ENCODE results near the gene MFAP3.
"Not testable (repeated sequence)": the region's sequence is repeated elsewhere in the genome, so short reads cannot be mapped to it uniquely, and the experiment has no call there.

Gene MFAP3

DNA sequence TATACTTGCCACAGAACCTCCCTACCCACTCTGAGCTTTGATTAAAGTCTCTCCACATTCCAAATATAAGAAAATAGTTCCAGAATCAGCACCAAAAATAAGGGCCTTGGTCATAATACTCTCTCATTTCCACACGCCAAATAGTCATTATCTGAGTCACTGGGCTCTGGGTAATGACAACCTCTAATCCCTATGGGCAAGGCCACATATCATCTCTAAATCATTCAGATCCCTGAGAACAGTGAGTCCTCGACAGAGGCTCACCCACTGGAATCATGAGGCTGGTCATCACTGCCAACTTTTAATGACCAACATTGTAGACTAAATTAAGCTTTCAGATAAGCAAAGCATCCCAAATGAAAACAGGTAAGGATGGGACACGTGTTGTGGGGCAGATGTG lies 28.1 kb upstream of the MFAP3 start:
- Histone ChIP-seq H4K20me1 (no peaks in the 10 kb centered on the region), H3K27me3 (no peaks in the 10 kb centered on the region), H3K4me2 (no peak overlapping the region), H3K36me3 (peaks cover 13 to 70% (median 22%) of the 10 kb centered on the region in 11 experiments; a peak in 18 of 22 replicates), H3K4me1 (no peaks in the 10 kb centered on the region), H3K4me3 (no peak overlapping the region), H3K9me3 (replicated peaks in 1 of 11) (peaks cover 10 to 18% (median 15%) of the 10 kb centered on the region in 11 experiments; a peak in 21 of 22 replicates), H3K27ac (no peak overlapping the region), H3K9ac (no peak overlapping the region)
- no peak for TF ChIP-seq Cebpa-rat (IDR thresholded peaks at IDR 0.05)

DNA sequence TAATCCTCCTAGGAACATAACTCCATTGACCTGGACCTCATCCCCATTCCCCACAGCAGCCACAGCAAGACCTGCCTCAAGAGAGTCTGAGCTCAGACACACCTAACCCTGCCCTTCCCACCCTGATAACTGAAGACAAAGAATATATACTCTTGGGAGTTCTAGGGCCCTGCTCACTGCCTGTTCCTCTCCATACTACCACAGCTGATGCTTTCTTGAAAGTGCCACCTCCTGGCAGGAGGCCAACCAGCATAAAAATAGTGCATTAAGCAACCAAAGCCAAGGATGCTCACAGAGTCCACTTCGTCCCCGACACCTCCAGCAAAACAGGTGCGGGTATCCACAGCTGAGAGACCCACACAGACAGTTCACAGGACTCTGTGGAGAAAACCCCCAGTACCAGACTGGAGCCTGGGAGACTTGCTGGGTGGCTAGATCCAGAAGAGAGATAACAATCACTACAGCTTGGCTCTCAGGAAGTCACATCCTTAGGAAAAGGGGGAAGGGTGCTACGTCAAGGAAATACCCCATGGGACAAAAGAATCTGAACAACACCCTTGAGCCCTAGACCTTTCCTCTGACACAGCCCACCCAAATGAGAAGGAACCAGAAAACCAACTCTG lies 23.6 kb upstream of the MFAP3 start:
- H4K20me1 ChIP-seq, result no peaks in the 10 kb centered on the region
- no peak overlapping the region for H3K4me3 ChIP-seq
- no peaks in the 10 kb centered on the region for H3K27me3 ChIP-seq
- H3K4me1 ChIP-seq, result no peaks in the 10 kb centered on the region
- no peak overlapping the region for H3K9ac ChIP-seq
- no peak for TF ChIP-seq Cebpa-rat (IDR thresholded peaks at IDR 0.05)
- peaks cover 15 to 29% (median 20%) of the 10 kb centered on the region in 11 experiments; a peak in 21 of 22 replicates for H3K9me3 ChIP-seq (replicated peaks in 1 of 11)
- H3K36me3 ChIP-seq, result peaks cover 13 to 86% (median 39%) of the 10 kb centered on the region in 11 experiments; a peak in 19 of 22 replicates
- H3K27ac ChIP-seq, result no peak overlapping the region
- H3K4me2 ChIP-seq, result no peak overlapping the region

DNA sequence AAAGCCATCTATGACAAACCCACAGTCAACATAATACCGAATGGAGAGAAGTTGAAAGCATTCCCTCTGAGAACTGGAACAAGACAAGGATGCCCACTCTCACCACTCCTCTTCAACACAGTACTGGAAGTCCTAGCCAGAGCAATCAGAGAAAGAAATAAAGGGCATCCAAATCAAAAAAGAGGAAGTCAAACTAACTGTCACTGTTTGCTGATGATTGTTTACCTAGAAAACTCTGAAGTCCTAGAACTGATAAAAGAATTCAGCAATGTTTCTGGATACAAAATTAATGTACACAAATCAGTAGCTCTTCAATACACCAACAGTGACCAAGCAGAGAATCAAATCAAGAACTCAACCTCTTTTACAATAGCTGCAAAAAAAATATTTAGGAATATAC lies 19.8 kb upstream of the MFAP3 start:
- H3K4me2 ChIP-seq, H3K27ac ChIP-seq, H3K9ac ChIP-seq, H3K4me1 ChIP-seq, H4K20me1 ChIP-seq, H3K4me3 ChIP-seq, H3K27me3 ChIP-seq: not testable (repeated sequence)
- Histone ChIP-seq H3K9me3 (replicated peaks in 1 of 11) (peaks cover 15 to 33% (median 24%) of the 10 kb centered on the region in 11 experiments; a peak in 21 of 22 replicates), H3K36me3 (peaks cover 13 to 82% (median 37%) of the 10 kb centered on the region in 11 experiments; a peak in 20 of 22 replicates)

DNA sequence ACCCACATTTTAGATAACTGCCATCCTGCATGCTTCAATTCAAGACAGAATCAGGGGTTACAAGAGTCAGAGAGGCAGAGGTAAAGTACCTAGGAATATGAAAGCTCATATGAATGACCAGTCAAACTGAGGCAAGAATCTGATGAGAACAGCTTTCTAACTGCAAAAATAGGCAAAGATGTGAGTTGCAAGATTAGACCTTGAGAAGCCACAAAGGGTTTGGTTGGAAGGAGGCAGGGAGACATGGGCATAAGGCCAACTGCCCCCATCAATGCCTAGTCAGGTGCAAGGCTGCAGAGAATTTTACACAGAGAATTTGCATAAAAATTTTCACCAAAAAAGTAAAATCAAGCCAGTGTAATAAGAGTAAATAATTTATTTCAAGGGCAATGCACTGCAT lies 12.8 kb upstream of the MFAP3 start:
- H3K4me2 ChIP-seq, result no peak overlapping the region
- no peak overlapping the region for H3K4me3 ChIP-seq

GRCh38 chr5:154031937-154032489 lies 6.8 kb upstream of the MFAP3 start:
- no peaks in the 10 kb centered on the region for H3K27me3 ChIP-seq
- peak overlapping the region in 6 of 11 experiments; percentile 1 to 28 (median 11); a peak in 5 of 22 replicates for H3K4me2 ChIP-seq
- no peaks in the 10 kb centered on the region for H3K9me3 ChIP-seq (replicated peaks in 1 of 11)
- TF ChIP-seq Cebpa-rat (IDR thresholded peaks at IDR 0.05), result no peak
- H3K4me3 ChIP-seq, result no peak overlapping the region
- H3K4me1 ChIP-seq, result peaks cover 0 to 11% (median 4%) of the 10 kb centered on the region in 10 experiments; a peak in 6 of 20 replicates
- H3K27ac ChIP-seq, result no peak overlapping the region
- no peak overlapping the region for H3K9ac ChIP-seq
- no peaks in the 10 kb centered on the region for H4K20me1 ChIP-seq
- peaks cover 3 to 59% (median 18%) of the 10 kb centered on the region in 11 experiments; a peak in 20 of 22 replicates for H3K36me3 ChIP-seq

More for the DNA sequence above, 12.8 kb upstream of the MFAP3 start:
- H3K9ac ChIP-seq, result no peak overlapping the region
- peaks cover 0 to 5% (median 0%) of the 10 kb centered on the region in 11 experiments; a peak in 3 of 22 replicates for H3K9me3 ChIP-seq (replicated peaks in 1 of 11)
- H3K36me3 ChIP-seq, result peaks cover 13 to 86% (median 40%) of the 10 kb centered on the region in 11 experiments
- H4K20me1 ChIP-seq, result no peaks in the 10 kb centered on the region
- no peaks in the 10 kb centered on the region for H3K27me3 ChIP-seq
- no peaks in the 10 kb centered on the region for H3K4me1 ChIP-seq
- no peak for TF ChIP-seq Cebpa-rat (IDR thresholded peaks at IDR 0.05)
- H3K27ac ChIP-seq, result no peak overlapping the region

DNA sequence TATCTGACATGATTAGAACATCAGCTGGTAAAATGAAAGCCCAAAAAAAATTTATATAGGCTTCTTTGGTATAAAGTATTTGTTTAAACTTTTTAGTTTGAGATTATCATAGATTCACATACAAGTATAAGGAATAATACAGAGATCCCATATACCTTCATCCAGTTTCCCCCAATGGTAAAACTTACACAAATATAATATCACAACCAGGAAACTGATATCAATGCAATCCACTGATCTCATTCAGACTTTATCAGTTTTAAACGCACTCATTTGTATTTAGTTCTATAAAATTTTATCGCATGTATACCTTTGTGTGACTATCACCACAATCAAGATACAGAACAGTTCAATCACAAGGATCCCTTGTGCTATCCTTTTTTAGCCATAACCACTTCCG lies 3.8 kb upstream of the MFAP3 start:
- H3K4me3 ChIP-seq, result no peak overlapping the region
- H3K4me2 ChIP-seq, result no peak overlapping the region
- no peaks in the 10 kb centered on the region for H3K27me3 ChIP-seq

DNA sequence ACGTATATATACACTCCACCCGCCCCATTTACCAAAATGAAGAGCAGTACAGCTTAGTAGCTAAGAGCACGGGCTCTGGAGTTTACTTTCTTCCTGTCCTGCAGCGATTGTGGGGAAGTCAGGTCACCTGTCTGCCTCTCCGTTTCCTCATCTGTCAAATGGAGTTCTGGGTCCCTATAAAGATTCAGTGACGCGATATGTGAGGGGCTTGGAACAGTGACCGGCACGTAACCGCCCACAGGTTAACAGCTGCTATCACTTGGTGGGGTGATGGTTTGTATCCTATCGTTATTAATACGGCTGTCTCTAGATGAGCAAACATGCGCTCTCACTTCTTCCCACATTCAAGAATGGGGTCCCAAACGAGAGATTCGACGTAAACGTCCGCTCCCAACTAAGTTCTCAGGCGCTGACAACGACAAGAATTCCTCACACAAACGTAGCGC lies 483 bp upstream of the MFAP3 start:
- Histone ChIP-seq H3K4me3 (peak overlapping the region; percentile 65 to 93 (median 80)), H3K9me3 (replicated peaks in 1 of 11) (no peaks in the 10 kb centered on the region), H3K9ac (peak overlapping the region; percentile 63 to 88 (median 80)), H3K4me2 (peak overlapping the region; percentile 79 to 97 (median 88)), H3K27me3 (no peaks in the 10 kb centered on the region), H3K4me1 (peaks cover 18 to 53% (median 34%) of the 10 kb centered on the region in 10 experiments), H4K20me1 (peaks cover 0 to 4% (median 0%) of the 10 kb centered on the region in 11 experiments; a peak in 3 of 22 replicates), H3K27ac (peak overlapping the region; percentile 60 to 85 (median 77)), H3K36me3 (peaks cover 0 to 8% (median 5%) of the 10 kb centered on the region in 11 experiments; a peak in 6 of 22 replicates)
- TF ChIP-seq Cebpa-rat (IDR thresholded peaks at IDR 0.05), result no peak

More for the DNA sequence above, 3.8 kb upstream of the MFAP3 start:
- H3K9me3 ChIP-seq (replicated peaks in 1 of 11), result no peaks in the 10 kb centered on the region
- H3K36me3 ChIP-seq, result peaks cover 0 to 32% (median 6%) of the 10 kb centered on the region in 11 experiments; a peak in 9 of 22 replicates
- H3K27ac ChIP-seq, result no peak overlapping the region
- no peak for TF ChIP-seq Cebpa-rat (IDR thresholded peaks at IDR 0.05)
- H3K9ac ChIP-seq, result no peak overlapping the region
- no peaks in the 10 kb centered on the region for H4K20me1 ChIP-seq
- peaks cover 12 to 29% (median 20%) of the 10 kb centered on the region in 10 experiments for H3K4me1 ChIP-seq

GRCh38 chr5:154039458-154039829 lies 677 bp downstream of the MFAP3 start:
- H3K27ac ChIP-seq, result peak overlapping the region in 7 of 11 experiments; percentile 76 to 85 (median 83); a peak in 13 of 22 replicates

GRCh38 chr5:154042766-154043165 lies 4.0 kb downstream of the MFAP3 start:
- Histone ChIP-seq H3K27ac (peak overlapping the region in 4 of 11 experiments; percentile 13 to 64 (median 45); a peak in 6 of 22 replicates), H3K4me2 (peak overlapping the region in 10 of 11 experiments; percentile 14 to 97 (median 58); a peak in 16 of 22 replicates), H3K4me3 (0 out of 20 replicates have a peak overlapping the region, but pooled peaks of 1 of the 10 experiments have one; percentile 16), H4K20me1 (peaks cover 4 to 34% (median 12%) of the 10 kb centered on the region in 11 experiments; a peak in 10 of 22 replicates), H3K4me1 (peaks cover 12 to 83% (median 29%) of the 10 kb centered on the region in 10 experiments), H3K9me3 (replicated peaks in 1 of 11) (no peaks in the 10 kb centered on the region), H3K9ac (peak overlapping the region in 3 of 11 experiments; percentile 31 to 50 (median 42); a peak in 2 of 22 replicates), H3K36me3 (peaks cover 0 to 38% (median 20%) of the 10 kb centered on the region in 11 experiments; a peak in 10 of 22 replicates), H3K27me3 (no peaks in the 10 kb centered on the region)
- TF ChIP-seq Cebpa-rat (IDR thresholded peaks at IDR 0.05), result no peak

More at GRCh38 chr5:154039458-154039829, 677 bp downstream of the MFAP3 start:
- Histone ChIP-seq H3K36me3 (peaks cover 0 to 14% (median 6%) of the 10 kb centered on the region in 11 experiments; a peak in 6 of 22 replicates), H4K20me1 (peaks cover 0 to 10% (median 3%) of the 10 kb centered on the region in 11 experiments; a peak in 6 of 22 replicates), H3K4me2 (peak overlapping the region; percentile 79 to 97 (median 88)), H3K27me3 (no peaks in the 10 kb centered on the region), H3K4me3 (peak overlapping the region; percentile 65 to 93 (median 80)), H3K4me1 (peaks cover 18 to 64% (median 35%) of the 10 kb centered on the region in 10 experiments), H3K9ac (peak overlapping the region; percentile 63 to 88 (median 80); a peak in 21 of 22 replicates), H3K9me3 (replicated peaks in 1 of 11) (no peaks in the 10 kb centered on the region)
- no peak for TF ChIP-seq Cebpa-rat (IDR thresholded peaks at IDR 0.05)
